K562 (cell line): ENCODE results near the gene AGK. TPM values are rescaled to one million over a fixed set of nuclear protein-coding genes. Genes with fewer than 3 reads are reported as not detected.

ENCODE experiments used
- ATAC-seq: fragments of 200-7000 bp; cut with Tn5 transposase; 3 replicates; pipeline ENCODE4 v1.9.1; 2020; ENCODE audit warnings: moderate library complexity
- BruUV-seq: library from RNA; stranded (reverse); fragments of 400-500 nt; replicated peaks from 2 replicates; lab custom pipeline; 2021; lab: Mats Ljungman, UMichigan
- CTCF ChIA-PET: fragments of 300-600 bp; formaldehyde crosslinking; extraction: SDS; loops from one replicate; lab custom pipeline; 2021; ENCODE audit warnings: low intra/inter-chr PET ratio; lab: Yijun Ruan, JAX
- POLR2A ChIA-PET: fragments of 300-600, 350-650 bp; sonication (Branson Sonifier 250); formaldehyde crosslinking; extraction: SDS; loops from one replicate; lab custom pipeline; 2021; ENCODE audit warnings: antibody characterized with exemption, inconsistent platforms; lab: Yijun Ruan, JAX
- DNase-seq, 4 experiments: peaks; one replicate each; pipeline versions ENCODE4 v3.0.0 to v3.0.0-alpha.2; 2011 to 2018; ENCODE audit warnings: low spot score in 3 of 4, mixed read lengths in 3 of 4; ENCODE audit errors: extremely low read depth in 1 of 4
- FAIRE-seq: peaks from 2 replicates; lab custom pipeline; 2011; peaks lifted over from hg19 to GRCh38; lab: Jason Lieb, UNC
- H2AFZ ChIP-seq: 2 replicates; pipeline ENCODE4 v1.6.0; 2011; ENCODE audit warnings: low read depth, low read length, control low read depth, inconsistent platforms
- H3K27ac ChIP-seq: fragments of 200-600 bp; 3 replicates; pipeline ENCODE4 v1.8.0; 2011; ENCODE audit warnings: low read depth, mild to moderate bottlenecking, control low read depth, inconsistent platforms, low read length, moderate library complexity, mixed read lengths; ENCODE audit errors: extremely low read depth
- H3K27me3 ChIP-seq, 2 experiments: fragments of 300-600 bp in 1 of 2; 2 replicates in 1 of 2; 3 replicates in 1 of 2; pipeline versions ENCODE4 v1.6.0 to v1.8.0; 2011; ENCODE audit warnings: inconsistent platforms in 2 of 2, low read length in 2 of 2, mild to moderate bottlenecking in 1 of 2, mixed read lengths in 1 of 2, moderate library complexity in 1 of 2; ENCODE audit not compliant: control insufficient read depth in 2 of 2, insufficient read depth in 2 of 2
- H3K36me3 ChIP-seq: fragments of 300-600 bp; 3 replicates; pipeline ENCODE4 v1.8.0; 2011; ENCODE audit warnings: mild to moderate bottlenecking, low read length, inconsistent platforms; ENCODE audit not compliant: control insufficient read depth, insufficient read depth
- H3K4me1 ChIP-seq, 2 experiments: fragments of 200-600 bp in 1 of 2; replicated peaks in 1 of 2; 2 replicates in 1 of 2; 3 replicates in 1 of 2; pipeline versions ENCODE4 v1.5.1 to v1.8.0; 2011; ENCODE audit warnings: inconsistent platforms in 2 of 2, low read length in 2 of 2, mild to moderate bottlenecking in 1 of 2, mixed read lengths in 1 of 2, moderate library complexity in 1 of 2; ENCODE audit not compliant: control insufficient read depth in 2 of 2, insufficient read depth in 2 of 2
- H3K4me2 ChIP-seq: 2 replicates; pipeline ENCODE4 v1.6.1; 2011; ENCODE audit warnings: low read length, control low read depth, inconsistent platforms, mixed read lengths; ENCODE audit not compliant: insufficient read depth
- H3K4me3 ChIP-seq: fragments of 200-600 bp; sonication (generic), shearing (Covaris generic); 2 replicates; pipeline ENCODE4 v1.5.1; 2016; ENCODE audit warnings: control low read depth, inconsistent platforms
- H3K79me2 ChIP-seq: fragments of 200-600 bp; 3 replicates; pipeline ENCODE4 v1.8.0; 2011; ENCODE audit warnings: low read length, inconsistent platforms; ENCODE audit not compliant: control insufficient read depth, insufficient read depth
- H3K9ac ChIP-seq, 2 experiments: 2 replicates each; pipeline versions ENCODE4 v1.6.0 to v1.6.1; 2011; ENCODE audit warnings: low read depth in 2 of 2, low read length in 2 of 2, control low read depth in 1 of 2, inconsistent platforms in 1 of 2, mild to moderate bottlenecking in 1 of 2, mixed read lengths in 1 of 2; ENCODE audit not compliant: insufficient read depth in 1 of 2
- H3K9me1 ChIP-seq: one replicate; pipeline ENCODE4 v1.6.0; 2011; ENCODE audit warnings: inconsistent platforms, mild to moderate bottlenecking, low read length, moderate library complexity; ENCODE audit not compliant: control insufficient read depth, insufficient read depth
- H3K9me3 ChIP-seq: replicated peaks from 2 replicates; pipeline ENCODE4 v1.5.1; 2011; ENCODE audit warnings: low read depth, low read length, inconsistent platforms; ENCODE audit not compliant: control insufficient read depth, insufficient read depth
- H4K20me1 ChIP-seq: replicated peaks from 2 replicates; pipeline ENCODE4 v1.6.1; 2011; ENCODE audit warnings: low read length, inconsistent platforms, mixed read lengths; ENCODE audit not compliant: control insufficient read depth, insufficient read depth
- AFF1 ChIP-seq, 2 experiments: fragments of 450-650 bp; IDR thresholded peaks; 2 replicates each; pipeline ENCODE4 v1.6.1; 2018; ENCODE audit warnings: mild to moderate bottlenecking in 2 of 2, low read depth in 1 of 2; ENCODE audit not compliant: partially characterized antibody in 2 of 2
- JUND ChIP-seq, 2 experiments: IDR thresholded peaks; 2 replicates in 1 of 2; 3 replicates in 1 of 2; pipeline ENCODE4 v1.6.1; 2011; ENCODE audit warnings: borderline replicate concordance in 2 of 2, low read depth in 2 of 2, low read length in 2 of 2, improper control_type of control experiment in 1 of 2, missing biosample characterization in 1 of 2, missing genetic modification characterization in 1 of 2, missing genetic modification reagents in 1 of 2
- PKNOX1 ChIP-seq: fragments of 450-650 bp; IDR thresholded peaks from 2 replicates; pipeline ENCODE4 v1.6.1; 2016
- SIX5 ChIP-seq, 2 experiments: IDR thresholded peaks; 2 replicates each; pipeline ENCODE4 v1.6.1; 2011; ENCODE audit warnings: low read length in 2 of 2, borderline replicate concordance in 1 of 2, low read depth in 1 of 2, mild to moderate bottlenecking in 1 of 2, moderate library complexity in 1 of 2; ENCODE audit not compliant: insufficient read depth in 1 of 2
- ZNF124 ChIP-seq: sonication (generic); formaldehyde crosslinking; IDR thresholded peaks from 2 replicates; pipeline ENCODE4 v1.8.1; 2022; ENCODE audit warnings: missing genetic modification reagents
- ZNF143 ChIP-seq: sonication (generic); formaldehyde crosslinking; IDR thresholded peaks from 2 replicates; pipeline ENCODE4 v1.9.0; 2022; ENCODE audit warnings: mild to moderate bottlenecking, missing genetic modification reagents
- ZNF766 ChIP-seq: fragments of 200-800 bp; sonication (Bioruptor generic); conservative IDR thresholded peaks from 2 replicates; pipeline ENCODE4 v1.6.1; 2016; ENCODE audit warnings: missing genetic modification characterization, missing compliant biosample characterization
- WGBS: fragments of 100-300 bp; shearing (Covaris generic); methylation state at CpG from one replicate; pipeline ENCODE4 v1.1.6; 2016; ENCODE audit warnings: low coverage, mixed read lengths; ENCODE audit not compliant: insufficient coverage; ENCODE audit errors: missing lambda C conversion rate; 5-methylcytosine and 5-hydroxymethylcytosine counted together
- in situ Hi-C: fragments of 300-500 bp; cut with MboI; formaldehyde crosslinking; loops from 4 replicates; pipeline ENCODE4 v1.15.0; 2018; ENCODE audit warnings: inconsistent platforms, mixed read lengths
- intact Hi-C: fragments of 100-400 bp; cut with micrococcal nuclease; formaldehyde crosslinking; loops from 2 replicates; pipeline ENCODE4 v1.14.2; 2022
- polyA plus RNA-seq, 8 experiments: library from polyadenylated mRNA; depleted of rRNA in 4 of 8; stranded (reverse) in 5 of 8; unstranded in 3 of 8; fragments of >200 nt; fragmentation: Nextera tagmentation in 2 of 8; fragmentation: Illumina TruSeq in 1 of 8; extraction: Ambion mirVana in 2 of 8; extraction: Trizol in 1 of 8; gene quantifications; 2 replicates each; pipeline versions ENCODE4 v1.2.1 to v1.2.3, GENCODE V29; 2011 to 2014; ENCODE audit warnings: inconsistent platforms in 1 of 8, missing spikeins in 1 of 8
- total RNA-seq, 7 experiments: library from RNA; depleted of rRNA in 6 of 7; stranded (reverse); fragments of >200 nt in 6 of 7; fragmentation: Illumina TruSeq in 2 of 7; extraction: Trizol in 2 of 7; gene quantifications; 2 replicates each; pipeline versions ENCODE4 v1.2.1 to v1.2.3, GENCODE V29; 2011 to 2021; ENCODE audit warnings: low replicate concordance in 1 of 7
- TF ChIP-seq, protein P1 (sequence below): fragments of 450-650 bp; formaldehyde crosslinking; IDR thresholded peaks from 2 replicates; pipeline ENCODE4 v1.4.0; 2020; ENCODE audit warnings: mild to moderate bottlenecking, moderate library complexity
- TF ChIP-seq, protein P2 (sequence below): fragments of 450-650 bp; IDR thresholded peaks from 2 replicates; pipeline ENCODE4 v1.6.1; 2018; ENCODE audit warnings: mild to moderate bottlenecking, low read depth; ENCODE audit not compliant: partially characterized antibody

Gene AGK
- total and polyA plus RNA-seq, 9 of the 15 experiments (the other 6 are each of a cell fraction or from before 2014, with no cell fraction given) = 50.7 to 128 (median 71.8) TPM

- TF ChIP-seq, protein P1, sequence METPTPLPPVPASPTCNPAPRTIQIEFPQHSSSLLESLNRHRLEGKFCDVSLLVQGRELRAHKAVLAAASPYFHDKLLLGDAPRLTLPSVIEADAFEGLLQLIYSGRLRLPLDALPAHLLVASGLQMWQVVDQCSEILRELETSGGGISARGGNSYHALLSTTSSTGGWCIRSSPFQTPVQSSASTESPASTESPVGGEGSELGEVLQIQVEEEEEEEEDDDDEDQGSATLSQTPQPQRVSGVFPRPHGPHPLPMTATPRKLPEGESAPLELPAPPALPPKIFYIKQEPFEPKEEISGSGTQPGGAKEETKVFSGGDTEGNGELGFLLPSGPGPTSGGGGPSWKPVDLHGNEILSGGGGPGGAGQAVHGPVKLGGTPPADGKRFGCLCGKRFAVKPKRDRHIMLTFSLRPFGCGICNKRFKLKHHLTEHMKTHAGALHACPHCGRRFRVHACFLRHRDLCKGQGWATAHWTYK = no peak
Measured at GRCh38 chr7:141562972-141563371, 11.8 kb downstream of the AGK start (continued).

- H3K4me2 ChIP-seq = no peak overlapping the region
- ChIA-PET POLR2A (interaction anchor here (0.6 to 1.6 kb wide), 2 partner anchors 10 to 11 kb away, joined by 3 read pairs; no protein-coding TSS in a partner anchor), CTCF (no interaction called here)
- intact Hi-C loops (no loop called here), in situ Hi-C loops (no loop called here)
- H3K27me3 ChIP-seq = no peaks in the 10 kb centered on the region
- no peaks in the 10 kb centered on the region for H4K20me1 ChIP-seq
- H3K36me3 ChIP-seq = peaks cover 69% of the 10 kb centered on the region
- peaks cover 5% of the 10 kb centered on the region for H3K79me2 ChIP-seq
- no peak overlapping the region for H2AFZ ChIP-seq
- H3K27ac ChIP-seq = no peak overlapping the region
- FAIRE-seq (peak; percentile 64), DNase-seq (peak; percentile 24 to 51 (median 38)), ATAC-seq (peak; percentile 97)
- H3K9ac ChIP-seq = no peak overlapping the region
- no peaks in the 10 kb centered on the region for H3K9me3 ChIP-seq
- H3K4me3 ChIP-seq = no peak overlapping the region
- no peaks in the 10 kb centered on the region; a peak in 1 of 5 replicates for H3K4me1 ChIP-seq
- BruUV-seq = no TSS peak
- H3K9me1 ChIP-seq = no peaks in the 10 kb centered on the region
- WGBS = 72% methylated on average over 2 of the region's 2 CpGs
- TF ChIP-seq SIX5 (IDR thresholded peaks at IDR 0.05; ENCODE audit: borderline replicate concordance in 1 of 2, insufficient read depth in 1 of 2, low read depth in 1 of 2, low read length in 2 of 2) = peak; percentile 59 to 65; a peak in 3 of 4 replicates
- TF ChIP-seq PKNOX1 = 0 out of 2 replicates have a peak, but pooled peaks have one; percentile 15
- peak; percentile 79 for TF ChIP-seq ZNF143 (CRISPR knock-in tag)
- TF ChIP-seq ZNF124 (CRISPR knock-in tag) = no peak
- TF ChIP-seq AFF1 (IDR thresholded peaks at IDR 0.05; ENCODE audit: low read depth in 1 of 2, partially characterized antibody in 2 of 2) = peak in 1 of 2 experiments; percentile 92
- TF ChIP-seq, protein P2, sequence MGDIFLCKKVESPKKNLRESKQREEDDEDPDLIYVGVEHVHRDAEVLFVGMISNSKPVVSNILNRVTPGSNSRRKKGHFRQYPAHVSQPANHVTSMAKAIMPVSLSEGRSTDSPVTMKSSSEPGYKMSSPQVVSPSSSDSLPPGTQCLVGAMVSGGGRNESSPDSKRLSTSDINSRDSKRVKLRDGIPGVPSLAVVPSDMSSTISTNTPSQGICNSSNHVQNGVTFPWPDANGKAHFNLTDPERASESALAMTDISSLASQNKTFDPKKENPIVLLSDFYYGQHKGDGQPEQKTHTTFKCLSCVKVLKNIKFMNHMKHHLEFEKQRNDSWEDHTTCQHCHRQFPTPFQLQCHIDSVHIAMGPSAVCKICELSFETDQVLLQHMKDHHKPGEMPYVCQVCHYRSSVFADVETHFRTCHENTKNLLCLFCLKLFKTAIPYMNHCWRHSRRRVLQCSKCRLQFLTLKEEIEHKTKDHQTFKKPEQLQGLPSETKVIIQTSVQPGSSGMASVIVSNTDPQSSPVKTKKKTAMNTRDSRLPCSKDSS = no peak
- peak; percentile 95 for TF ChIP-seq ZNF766 (CRISPR knock-in tag)
- TF ChIP-seq JUND (IDR thresholded peaks at IDR 0.05; ENCODE audit: borderline replicate concordance, low read depth, low read length) = 0 out of 2 replicates have a peak, but pooled peaks have one; percentile 5
- TF ChIP-seq JUND (tag; IDR thresholded peaks at IDR 0.05; ENCODE audit: borderline replicate concordance, low read depth, low read length) = no peak
Measured at GRCh38 chr7:141563956-141564623, 12.9 kb downstream of the AGK start.
